AG10803 (cell line): ENCODE results near the gene LRP3.

Experiments
- DNase-seq: peaks from one replicate; pipeline ENCODE4 v3.0.0; 2010; ENCODE audit warnings: low read depth
- H3K4me3 ChIP-seq: 2 replicates; pipeline ENCODE4 v1.5.1; 2011; ENCODE audit warnings: mild to moderate bottlenecking, low read length, control low read depth
- CTCF ChIP-seq: conservative IDR thresholded peaks from 2 replicates; pipeline ENCODE4 v1.5.1; 2011; ENCODE audit warnings: mild to moderate bottlenecking, low read length, control low read depth, inconsistent platforms

LRP3 gene

GRCh38 chr19:33202546-33203507 lies 8.7 kb downstream of the LRP3 start:
- no peak for DNase-seq
- no peak for TF ChIP-seq CTCF
- no peak overlapping the region for H3K4me3 ChIP-seq

GRCh38 chr19:33203529-33203928 lies 9.4 kb downstream of the LRP3 start:
- H3K4me3 ChIP-seq, result no peak overlapping the region
- no peak for TF ChIP-seq CTCF
- DNase-seq, result no peak

- DNase-seq, result no peak
- no peak overlapping the region for H3K4me3 ChIP-seq
- no peak for TF ChIP-seq CTCF
Observed at GRCh38 chr19:33204136-33204973, 10.2 kb downstream of the LRP3 start.

GRCh38 chr19:33205110-33205509 lies 11.0 kb downstream of the LRP3 start:
- TF ChIP-seq CTCF, result no peak
- H3K4me3 ChIP-seq, result no peak overlapping the region
- no peak for DNase-seq

- DNase-seq, result no peak
- no peak overlapping the region for H3K4me3 ChIP-seq
- no peak for TF ChIP-seq CTCF
Observed at GRCh38 chr19:33205531-33206260, 11.6 kb downstream of the LRP3 start.

GRCh38 chr19:33206261-33207039 lies 12.3 kb downstream of the LRP3 start:
- DNase-seq, result no peak
- no peak for TF ChIP-seq CTCF
- no peak overlapping the region for H3K4me3 ChIP-seq
